ENCODE measurements around the gene FADS2.

DNA sequence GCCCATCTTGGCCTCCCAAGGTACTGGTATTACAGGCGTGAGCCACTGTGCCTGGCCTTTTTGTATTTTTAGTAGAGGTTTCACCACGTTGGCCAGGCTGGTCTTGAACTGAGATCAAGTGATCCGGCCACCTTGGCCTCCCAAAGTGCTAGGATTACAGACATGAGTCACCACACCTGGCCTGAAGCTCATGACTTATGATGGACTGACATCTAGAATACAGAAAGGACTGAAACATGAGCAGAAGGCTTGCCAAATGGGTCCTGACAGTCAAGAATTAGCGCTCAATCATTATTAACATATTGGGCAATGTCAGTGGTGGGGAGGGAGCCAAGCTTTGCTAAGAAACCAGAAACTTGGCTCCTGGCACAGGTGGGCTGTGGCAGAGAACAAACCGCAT lies 16.3 kb upstream of the FADS2 start:
- TF ChIP-seq EZH2 (IDR thresholded peaks at IDR 0.05; ENCODE audit: borderline replicate concordance, control insufficient read depth, low read depth, low read length) (no peak), KDM1A (IDR thresholded peaks at IDR 0.05; ENCODE audit: borderline replicate concordance) (no peak), CTCF (IDR thresholded peaks at IDR 0.05 in 2 of 3, conservative IDR thresholded peaks at IDR 0.05 in 1 of 3; ENCODE audit: control insufficient read depth in 2 of 3, extremely low read depth in 1 of 3, insufficient read depth in 1 of 3, low read depth in 3 of 3, low read length in 3 of 3) (no peak), SUZ12 (IDR thresholded peaks at IDR 0.05; ENCODE audit: unreplicated experiment) (no peak), POLR2A (IDR thresholded peaks at IDR 0.05; ENCODE audit: low read depth, low read length) (no peak), CREB1 (IDR thresholded peaks at IDR 0.05; ENCODE audit: low read depth) (no peak), POLR2AphosphoS5 (IDR thresholded peaks at IDR 0.05; ENCODE audit: low read length) (no peak), JUND (IDR thresholded peaks at IDR 0.05; ENCODE audit: low read depth, low read length) (no peak), EP300 (IDR thresholded peaks at IDR 0.05; ENCODE audit: borderline replicate concordance in 1 of 2, control insufficient read depth in 1 of 2, low read depth in 2 of 2, low read length in 2 of 2) (no peak), NFIC (IDR thresholded peaks at IDR 0.05; ENCODE audit: low read depth, low read length) (no peak)

Measured in GM12878 (cell line).